ENCODE results near the gene EIF3K. TPM values are rescaled to one million over a fixed set of nuclear protein-coding genes. Genes with fewer than 3 reads are reported as not detected.

The EIF3K gene
- total and polyA plus RNA-seq, 2 of the 8 experiments (the other 6 are each of a cell fraction or from before 2014, with no cell fraction given): 329 to 937 TPM

GRCh38 chr19:38629568-38629967, 10.6 kb downstream of the EIF3K start (continued):
- TF ChIP-seq CHD7 (IDR thresholded peaks at IDR 0.05; ENCODE audit: insufficient replicate concordance, low read length) (no peak), SP2 (IDR thresholded peaks at IDR 0.05; ENCODE audit: low read length) (no peak), YY1 (IDR thresholded peaks at IDR 0.05; ENCODE audit: low read depth, low read length) (no peak), MAX (IDR thresholded peaks at IDR 0.05) (no peak), GTF2F1 (IDR thresholded peaks at IDR 0.05; ENCODE audit: borderline replicate concordance, low read depth, low read length) (no peak), SIX5 (IDR thresholded peaks at IDR 0.05; ENCODE audit: low read depth, low read length) (no peak), SIRT6 (IDR thresholded peaks at IDR 0.05; ENCODE audit: low read length) (no peak), POLR2A (IDR thresholded peaks at IDR 0.05; ENCODE audit: control extremely low read depth in 1 of 2, low read depth in 2 of 2, low read length in 2 of 2) (no peak), BACH1 (IDR thresholded peaks at IDR 0.05; ENCODE audit: low read length) (no peak), MAFK (IDR thresholded peaks at IDR 0.05; ENCODE audit: low read depth, low read length) (no peak), SUZ12 (IDR thresholded peaks at IDR 0.05; ENCODE audit: low read length) (no peak), TAF7 (optimal IDR thresholded peaks at IDR 0.05; ENCODE audit: borderline replicate concordance, low read depth, low read length) (no peak), KDM4A (IDR thresholded peaks at IDR 0.05; ENCODE audit: low read depth, low read length, severe bottlenecking) (no peak)

Measured in H1 (cell line).